ENCODE data around the gene CD151.

The CD151 gene

GRCh38 chr11:859394-860131 lies 26.8 kb downstream of the CD151 start:
- DNase-seq, result no peak

DNA sequence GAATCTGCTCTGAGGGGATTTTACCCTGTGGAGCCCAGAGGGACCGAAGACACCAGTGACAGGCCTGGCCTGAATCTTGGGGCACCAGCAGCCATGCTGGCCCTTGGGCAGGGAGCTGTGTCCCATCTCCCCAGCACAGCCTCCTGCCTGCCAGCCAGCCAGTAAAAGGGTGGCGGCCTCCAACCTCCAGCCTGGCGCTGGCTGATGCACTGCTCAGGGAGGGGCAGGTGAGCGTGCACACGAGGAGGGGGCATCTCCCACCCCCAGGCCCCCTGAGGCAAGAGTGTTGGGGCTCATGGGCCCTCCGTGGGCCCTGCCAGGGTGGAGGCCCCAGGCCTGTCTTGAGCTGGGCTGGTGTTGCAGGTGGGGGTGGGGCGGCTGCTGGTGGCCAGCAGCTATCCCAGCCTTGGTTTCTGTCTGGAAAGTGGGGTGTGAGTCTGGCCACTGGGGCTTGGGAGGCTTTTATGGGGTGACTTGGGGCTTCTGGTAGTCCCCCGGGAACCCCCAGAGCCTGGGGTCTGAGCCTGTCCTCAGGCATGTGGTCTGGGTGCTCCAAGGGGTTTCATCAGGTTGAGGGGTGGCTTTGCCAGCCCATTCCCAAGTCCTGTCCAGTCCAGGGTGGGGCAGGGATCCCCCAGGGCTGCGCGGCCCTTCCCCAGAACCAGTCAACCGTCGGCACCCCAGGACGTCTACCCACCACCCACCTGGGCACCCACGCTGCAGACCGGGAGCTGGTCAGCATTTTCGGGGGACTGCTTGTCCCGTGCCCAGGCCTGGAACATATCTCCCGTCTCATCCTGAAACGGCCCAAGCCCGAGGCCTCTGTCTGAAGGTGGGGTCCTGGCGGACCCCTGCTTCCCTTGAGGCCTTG lies 27.7 kb downstream of the CD151 start:
- no peak for DNase-seq

GRCh38 chr11:861105-861479 lies 28.3 kb downstream of the CD151 start:
- no peak for DNase-seq

GRCh38 chr11:862081-862661 lies 29.4 kb downstream of the CD151 start:
- DNase-seq, result no peak

- DNase-seq, result no peak
Measured at GRCh38 chr11:862696-863022, 29.9 kb downstream of the CD151 start.

DNA sequence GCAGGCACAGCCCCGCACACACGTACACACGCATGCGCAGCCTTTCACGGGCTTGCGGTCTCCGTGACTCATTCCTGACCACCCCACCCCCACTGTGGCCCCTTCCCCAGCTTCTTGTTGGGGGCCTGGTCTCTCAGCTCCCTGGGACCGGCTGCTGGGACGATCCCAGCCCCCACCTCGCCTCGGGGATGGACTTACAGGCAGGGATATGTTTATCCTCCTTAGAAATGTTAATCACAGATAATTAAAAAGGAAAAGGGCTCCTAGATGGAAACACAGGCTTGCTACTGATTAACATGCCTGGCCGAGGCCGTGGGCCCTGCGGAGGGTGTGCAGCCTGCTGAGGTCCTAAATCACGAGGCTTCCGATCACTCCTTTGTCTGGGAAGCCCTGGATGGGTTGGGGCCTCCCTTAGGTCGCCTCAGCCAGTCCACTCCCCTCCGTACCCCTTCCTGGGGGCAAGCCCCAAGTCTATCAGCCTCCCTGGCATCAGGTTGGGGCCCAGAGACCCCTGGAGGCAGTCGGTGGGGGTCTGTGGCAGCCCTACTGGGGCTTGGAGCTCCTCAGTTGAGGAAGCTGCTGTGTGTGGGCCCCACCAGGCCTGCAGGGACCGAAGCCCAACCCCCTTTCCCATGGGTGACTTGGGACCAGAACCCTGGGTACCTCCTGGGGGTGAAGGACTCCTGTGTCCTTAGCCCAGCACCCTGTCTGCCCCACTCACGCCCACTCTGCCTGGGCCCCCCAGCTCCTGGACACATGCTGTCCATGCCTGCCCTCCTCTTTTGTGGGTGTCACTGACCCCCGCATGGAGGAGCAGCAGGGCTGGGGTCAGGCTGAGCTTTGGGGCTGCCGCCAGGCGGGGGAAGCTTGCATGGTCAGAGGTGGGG lies 30.5 kb downstream of the CD151 start:
- DNase-seq, result no peak

- no peak for DNase-seq
Measured at GRCh38 chr11:863910-864827, 31.4 kb downstream of the CD151 start.

GRCh38 chr11:864898-865297 lies 32.1 kb downstream of the CD151 start:
- no peak for DNase-seq

- DNase-seq, result no peak
Measured at GRCh38 chr11:865462-866430, 33.0 kb downstream of the CD151 start.

GRCh38 chr11:866481-866880 lies 33.7 kb downstream of the CD151 start:
- no peak for DNase-seq

GRCh38 chr11:867856-868358 lies 35.2 kb downstream of the CD151 start:
- no peak for DNase-seq

DNA sequence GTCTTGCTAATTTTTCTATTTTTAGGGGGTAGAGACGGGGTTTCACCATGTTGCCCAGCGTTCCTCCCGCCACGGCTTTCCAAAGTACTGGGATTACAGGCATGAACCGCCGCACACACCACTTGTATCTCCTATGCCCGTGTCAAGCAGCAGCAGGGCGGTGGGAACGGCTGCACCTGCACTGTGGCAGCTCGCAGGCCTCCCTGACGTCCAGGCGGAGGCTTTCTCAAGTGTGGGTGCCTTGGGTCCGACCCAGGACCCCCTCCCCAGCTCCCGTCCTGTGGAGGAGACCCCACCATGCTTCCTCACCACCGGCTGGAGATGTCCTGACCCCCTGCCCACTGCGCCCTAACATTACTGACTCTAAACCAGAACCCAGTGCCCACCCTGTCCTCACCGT lies 35.6 kb downstream of the CD151 start:
- no peak for DNase-seq

DNA sequence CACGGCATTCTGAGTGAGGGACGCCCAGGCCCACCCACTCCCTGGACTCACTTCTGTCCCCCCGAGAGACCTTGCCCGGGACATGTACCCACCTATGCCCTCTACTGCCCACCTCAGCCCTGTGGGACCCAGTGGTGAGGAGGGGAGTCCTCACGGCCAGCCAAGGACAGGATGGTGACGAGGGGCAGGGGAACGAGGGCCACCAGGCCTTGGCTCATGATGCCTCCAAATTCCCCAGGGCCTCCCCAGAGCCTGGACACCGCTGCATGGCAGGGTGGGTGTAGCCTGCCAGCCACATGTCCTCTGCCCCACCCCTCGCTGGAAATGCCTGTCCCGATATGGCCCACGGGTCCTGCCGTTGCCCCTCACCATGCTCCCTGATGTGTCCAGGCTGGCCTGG lies 36.0 kb downstream of the CD151 start:
- no peak for DNase-seq

GRCh38 chr11:869399-870126 lies 36.8 kb downstream of the CD151 start:
- no peak for DNase-seq

- no peak for DNase-seq
Measured at GRCh38 chr11:870127-870413, 37.3 kb downstream of the CD151 start.

DNA sequence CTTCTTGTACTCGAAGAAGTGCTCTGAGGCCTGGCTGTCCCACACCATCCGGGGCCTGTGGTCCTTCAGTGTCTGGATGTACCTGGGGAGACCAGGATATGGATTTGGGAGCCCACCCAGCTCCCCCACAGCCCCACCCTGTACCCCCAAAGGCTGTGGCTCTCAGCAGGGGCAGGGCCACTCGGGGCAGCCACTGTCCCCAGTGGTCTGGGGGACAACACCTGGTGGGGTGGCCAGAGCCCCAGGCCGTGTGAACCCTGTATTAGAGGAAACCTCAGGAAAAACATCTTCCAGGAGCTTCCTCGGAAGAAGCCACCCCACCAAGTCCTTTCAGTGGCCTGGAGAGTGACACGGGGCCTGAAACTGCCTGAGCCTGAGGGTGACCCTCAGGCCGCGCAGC lies 37.7 kb downstream of the CD151 start:
- DNase-seq, result no peak

DNA sequence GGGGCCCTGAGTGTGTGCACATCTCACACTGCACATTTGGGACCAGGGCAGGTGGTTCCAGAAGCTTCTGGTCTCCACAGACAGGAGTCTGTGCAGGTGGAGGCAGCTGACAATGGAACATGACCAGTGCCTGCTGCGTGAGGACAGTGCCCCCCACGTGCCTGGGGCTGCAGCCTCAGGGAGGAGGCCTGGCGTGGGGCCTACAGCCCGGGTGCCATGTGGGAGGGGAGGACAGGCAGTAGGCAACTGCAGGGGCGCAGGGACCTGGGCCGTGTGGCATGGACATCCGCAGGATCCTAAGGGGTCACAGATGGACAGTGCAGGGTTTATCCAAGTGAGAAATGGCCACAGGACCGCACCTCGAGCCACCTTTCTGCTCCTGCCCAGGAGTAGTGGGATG lies 38.7 kb downstream of the CD151 start:
- no peak for DNase-seq

DNA sequence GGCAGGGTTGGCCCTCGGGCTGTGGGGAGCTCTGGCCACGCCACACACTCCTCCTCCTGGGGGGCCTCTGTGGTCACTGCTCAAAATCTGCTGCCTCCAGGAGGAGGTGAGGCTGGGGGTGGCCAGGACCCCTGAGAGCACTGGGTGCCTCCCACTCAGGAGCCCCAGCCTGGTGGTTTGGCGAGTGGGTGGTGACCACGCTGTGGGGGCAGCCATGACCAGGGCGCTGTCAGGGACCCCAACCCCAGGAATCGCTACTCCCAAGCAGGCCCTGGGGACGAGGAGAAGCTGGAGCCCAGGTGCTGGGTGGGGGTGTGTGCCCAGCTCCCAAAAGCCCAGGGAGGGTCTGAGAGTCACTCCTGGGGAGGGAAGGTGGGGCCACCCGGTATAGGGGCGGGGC lies 40.0 kb downstream of the CD151 start:
- DNase-seq, result no peak

- no peak for DNase-seq
Measured at GRCh38 chr11:873706-874105, 41.0 kb downstream of the CD151 start.

DNA sequence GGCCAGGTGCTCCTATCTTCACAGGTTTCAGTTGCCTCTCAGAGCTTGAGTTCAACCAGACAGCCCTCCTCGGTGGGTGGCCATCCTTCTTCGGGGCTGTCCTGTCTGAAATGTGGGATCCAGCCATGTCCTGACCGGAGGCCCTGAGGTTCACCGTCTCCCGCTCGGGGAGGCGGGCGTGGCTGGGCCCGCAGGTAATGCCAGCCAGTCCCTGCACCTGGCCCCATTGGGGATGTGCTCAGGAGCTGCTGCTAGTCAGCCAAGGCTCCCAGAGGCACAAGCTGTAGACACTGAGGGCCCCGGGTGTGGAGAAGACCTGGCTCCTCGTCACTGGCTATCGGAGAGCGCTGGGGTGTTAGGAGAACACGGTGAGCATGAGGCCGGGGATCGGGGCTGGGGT lies 42.5 kb downstream of the CD151 start:
- DNase-seq, result no peak

All from NCI-H2081 treated with DMSO at 0.1 percent for 48 hours (cell line).